SK-N-MC (cell line): ENCODE data around the gene VSTM1.
"Not testable (repeated sequence)": the region's sequence is repeated elsewhere in the genome, so short reads cannot be mapped to it uniquely, and the experiment has no call there.

Source experiments
- DNase-seq: peaks from one replicate; pipeline ENCODE4 v3.0.0-alpha.2; 2011; ENCODE audit warnings: low read depth, low spot score
- H3K27ac ChIP-seq: fragments of 200-600 bp; sonication (generic); 2 replicates; pipeline ENCODE4 v1.5.1; 2016; ENCODE audit warnings: mixed run types
- H3K36me3 ChIP-seq: fragments of 200-600 bp; sonication (generic); 2 replicates; pipeline ENCODE4 v1.6.1; 2017; ENCODE audit warnings: antibody characterized with exemption, low read length, mixed read lengths; ENCODE audit not compliant: insufficient read depth
- H3K4me3 ChIP-seq: fragments of 200-600 bp; sonication (generic); 2 replicates; pipeline ENCODE4 v1.5.1; 2016
- H3K9ac ChIP-seq: fragments of 200-600 bp; sonication (generic); 2 replicates; pipeline ENCODE4 v1.8.0; 2017; ENCODE audit warnings: mixed run types, mixed read lengths; ENCODE audit not compliant: insufficient read length
- H3K9me3 ChIP-seq: fragments of 200-600 bp; sonication (generic); 2 replicates; pipeline ENCODE4 v1.6.1; 2017; ENCODE audit warnings: low read depth, mild to moderate bottlenecking, antibody characterized with exemption, low read length, moderate library complexity, mixed read lengths
- EZH2 ChIP-seq: fragments of 200-600 bp; sonication (generic); IDR thresholded peaks from one replicate; pipeline ENCODE4 v1.6.1; 2017; ENCODE audit warnings: antibody characterized with exemption
- FOXP2 ChIP-seq: optimal IDR thresholded peaks from 2 replicates; pipeline ENCODE3; 2011; ENCODE audit warnings: mild to moderate bottlenecking, moderate library complexity; ENCODE audit not compliant: insufficient read depth; ENCODE audit errors: extremely low read length, control extremely low read depth
- POLR2AphosphoS5 ChIP-seq: IDR thresholded peaks from 2 replicates; pipeline ENCODE4 v1.6.1; 2012; ENCODE audit warnings: mild to moderate bottlenecking, low read depth, low read length, borderline replicate concordance

The VSTM1 gene

DNA sequence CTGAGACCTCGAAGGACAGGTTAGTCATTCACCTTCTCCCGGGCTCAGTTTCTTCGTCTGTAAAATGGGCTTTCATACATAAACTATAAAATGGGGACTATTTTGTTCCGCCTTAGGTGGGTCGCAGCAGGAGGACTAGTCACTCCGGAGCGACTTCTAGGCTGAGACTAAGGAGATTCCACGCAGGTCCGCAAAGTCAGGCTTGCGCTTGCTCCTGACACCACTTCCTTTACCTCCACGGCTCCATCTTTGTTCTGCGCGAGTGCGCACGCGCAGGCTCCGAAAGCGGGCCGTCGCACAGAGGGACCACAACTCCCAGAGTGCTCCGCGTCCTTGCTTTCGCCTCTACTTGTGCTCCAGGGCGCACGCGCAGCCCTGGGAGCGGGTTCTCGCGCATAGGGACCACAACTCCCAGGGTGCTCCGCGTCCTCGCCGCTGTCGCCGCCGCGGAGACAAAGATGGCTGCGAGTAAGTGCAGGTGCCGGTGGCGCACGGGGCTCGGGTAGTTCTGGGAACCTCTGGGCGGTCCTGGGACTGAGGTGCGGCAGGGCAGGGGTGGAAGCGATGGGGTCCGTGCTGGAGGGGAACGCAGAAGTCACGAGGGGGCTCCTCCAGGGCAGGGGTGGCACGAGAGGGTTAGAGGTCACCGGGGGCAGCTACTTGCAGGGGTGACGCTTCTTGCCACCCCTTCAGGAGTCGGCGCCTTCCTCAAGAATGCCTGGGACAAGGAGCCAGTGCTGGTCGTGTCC lies 38.9 kb upstream of the VSTM1 start, which contains the start of gene NDUFA3:
Gene NDUFA3, plus strand, starts transcription at position 435 of the 749 bp plus-strand sequence. Its CDS starts 24 bp downstream, at position 459.
- H3K9me3 ChIP-seq: no peaks in the 10 kb centered on the region
- H3K27ac ChIP-seq: no peak within 1 kb of the TSS
- TF ChIP-seq EZH2: no peak
- peak; percentile 97 for TF ChIP-seq POLR2AphosphoS5
- TF ChIP-seq FOXP2: no peak
- peak; percentile 79 for DNase-seq
- H3K4me3 ChIP-seq: peak within 1 kb of the TSS; percentile 89
- peaks cover 10% of the 10 kb centered on the region; the same call in 1 of the 2 replicates for H3K36me3 ChIP-seq
- peak within 1 kb of the TSS; percentile 86 for H3K9ac ChIP-seq

DNA sequence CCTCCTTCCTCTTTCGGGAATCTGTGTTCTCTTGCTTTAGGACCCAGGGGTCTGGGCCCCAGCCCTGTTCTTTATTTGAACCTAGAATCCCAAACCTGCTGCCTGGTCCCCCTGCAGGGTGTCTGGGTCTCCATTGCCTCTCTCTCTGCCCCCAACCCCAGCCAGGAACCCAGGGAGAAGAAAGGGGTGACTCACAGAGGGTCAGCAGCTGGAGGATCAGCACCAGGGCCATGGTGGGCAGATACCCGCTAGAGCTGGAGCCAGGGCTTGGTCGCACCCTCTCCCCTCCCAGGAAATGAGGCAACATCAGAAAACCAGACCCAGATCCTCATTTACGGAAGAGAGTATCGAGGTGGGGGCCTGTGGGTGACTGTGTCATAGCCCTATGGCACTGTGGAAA lies 36.9 kb upstream of the VSTM1 start, which contains the start of gene OSCAR:
Gene OSCAR, minus strand, starts transcription at position 243 of the 400 bp plus-strand sequence. Its CDS starts 11 bp downstream, at position 232.
- Histone ChIP-seq H3K9ac (no peak within 1 kb of the TSS), H3K9me3 (no peaks in the 10 kb centered on the region), H3K36me3 (no peaks in the 10 kb centered on the region; the same call in 1 of the 2 replicates), H3K4me3 (no peak within 1 kb of the TSS), H3K27ac (no peak within 1 kb of the TSS)
- DNase-seq: no peak
- TF ChIP-seq POLR2AphosphoS5 (no peak), FOXP2 (no peak), EZH2 (no peak)

- not testable (repeated sequence) for DNase-seq, H3K9ac ChIP-seq, H3K9me3 ChIP-seq, H3K36me3 ChIP-seq, H3K27ac ChIP-seq, H3K4me3 ChIP-seq
Measured at GRCh38 chr19:54099903-54100255, 36.2 kb upstream of the VSTM1 start.

GRCh38 chr19:54099190-54099902 lies 35.6 kb upstream of the VSTM1 start:
- DNase-seq: no peak
- Histone ChIP-seq H3K27ac (no peak overlapping the region), H3K9me3 (no peaks in the 10 kb centered on the region), H3K36me3 (no peaks in the 10 kb centered on the region), H3K4me3 (no peak overlapping the region), H3K9ac (no peak overlapping the region)
- no peak for TF ChIP-seq FOXP2
- TF ChIP-seq EZH2: no peak

DNA sequence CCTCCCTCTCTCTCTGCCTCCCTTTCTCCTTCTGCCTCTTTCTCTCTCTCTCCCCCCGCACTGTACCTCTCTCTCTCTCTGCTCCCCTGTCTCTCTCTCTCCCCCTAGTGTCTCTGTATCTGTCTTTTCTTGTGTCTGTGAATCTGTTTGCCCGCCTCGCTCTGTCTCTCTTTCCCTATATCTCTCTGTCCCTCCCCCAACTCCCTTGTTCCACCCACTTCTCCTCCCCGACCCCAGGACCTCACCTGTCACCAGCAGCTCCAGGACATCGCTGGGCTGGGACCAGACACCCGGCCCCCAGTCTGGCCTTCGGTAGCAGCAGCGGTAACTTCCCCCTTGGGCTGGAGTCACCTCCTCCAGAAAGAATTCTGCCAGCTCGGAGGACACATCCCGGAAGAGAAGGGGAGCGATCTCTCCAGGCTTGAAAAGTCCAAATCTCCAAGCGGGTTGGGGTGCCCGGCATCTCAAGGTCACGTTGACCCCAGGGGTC lies 33.0 kb upstream of the VSTM1 start:
- Histone ChIP-seq H3K9ac (no peak overlapping the region), H3K9me3 (no peaks in the 10 kb centered on the region), H3K4me3 (no peak overlapping the region), H3K27ac (no peak overlapping the region), H3K36me3 (no peaks in the 10 kb centered on the region)
- TF ChIP-seq POLR2AphosphoS5 (no peak), EZH2 (no peak), FOXP2 (no peak)
- DNase-seq: no peak

GRCh38 chr19:54095859-54096616 lies 32.3 kb upstream of the VSTM1 start:
- not testable (repeated sequence) for H3K27ac ChIP-seq, H3K36me3 ChIP-seq, DNase-seq, H3K9me3 ChIP-seq, H3K9ac ChIP-seq
- peak overlapping the region; percentile 43; the same call in 1 of the 2 replicates for H3K4me3 ChIP-seq

GRCh38 chr19:54095136-54095858 lies 31.6 kb upstream of the VSTM1 start:
- Histone ChIP-seq H3K4me3 (peak overlapping the region; percentile 43; the same call in 1 of the 2 replicates), H3K9me3 (no peaks in the 10 kb centered on the region), H3K36me3 (no peaks in the 10 kb centered on the region), H3K27ac (no peak overlapping the region), H3K9ac (no peak overlapping the region)
- no peak for TF ChIP-seq FOXP2
- TF ChIP-seq POLR2AphosphoS5: no peak
- no peak for TF ChIP-seq EZH2
- DNase-seq: no peak

DNA sequence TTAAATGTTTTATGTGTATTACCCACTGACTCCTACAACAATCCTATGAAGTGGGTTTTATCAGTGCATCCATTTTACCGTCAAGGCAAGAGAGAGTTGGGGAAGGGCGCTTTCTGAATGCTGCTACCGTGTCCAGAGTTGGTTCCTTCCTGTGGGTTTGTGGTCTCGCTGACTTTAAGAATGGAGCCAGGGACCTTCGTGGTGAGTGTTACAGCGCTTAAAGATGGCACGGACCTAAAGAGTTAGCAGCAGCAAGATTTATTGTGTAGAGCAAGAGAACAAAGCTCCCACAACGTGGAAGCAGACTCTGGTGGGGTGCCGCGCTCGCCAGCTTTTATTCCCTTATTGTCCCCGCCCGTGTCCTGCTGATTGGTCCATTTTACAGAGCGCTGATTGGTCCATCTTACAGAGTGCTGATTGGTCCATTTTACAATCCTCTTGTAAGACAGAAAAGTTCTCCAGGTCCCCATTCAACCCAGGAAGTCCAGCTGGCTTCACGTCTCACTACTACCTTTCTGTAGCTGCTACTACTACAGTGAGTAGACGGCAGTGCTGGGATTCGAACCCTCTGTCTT lies 30.8 kb upstream of the VSTM1 start:
- H3K9ac ChIP-seq: no peak overlapping the region
- H3K4me3 ChIP-seq: no peak overlapping the region
- no peaks in the 10 kb centered on the region for H3K9me3 ChIP-seq
- no peak overlapping the region for H3K27ac ChIP-seq
- TF ChIP-seq EZH2: no peak
- TF ChIP-seq POLR2AphosphoS5: no peak
- TF ChIP-seq FOXP2: no peak
- no peaks in the 10 kb centered on the region for H3K36me3 ChIP-seq
- no peak for DNase-seq
